Erythroblast (primary cell): ENCODE measurements around the gene MADD.
A peak's percentile ranks its signal among the peaks of the same experiment; 100 is the strongest.

ENCODE experiments used
- GATA1 ChIP-seq: IDR thresholded peaks from 2 replicates; pipeline ENCODE4 v1.6.1; 2011; ENCODE audit warnings: low read depth, mild to moderate bottlenecking, control low read depth, low read length, moderate library complexity
- POLR2A ChIP-seq: IDR thresholded peaks from 2 replicates; pipeline ENCODE4 v1.6.1; 2011; ENCODE audit warnings: mild to moderate bottlenecking, low read length

GRCh38 chr11:47269829-47270305 is at the start of gene MADD:
- TF ChIP-seq POLR2A, result peak; percentile 17
- TF ChIP-seq GATA1, result no peak
